ENCODE results near the gene DAP3.
"Not testable (repeated sequence)": the region's sequence is repeated elsewhere in the genome, so short reads cannot be mapped to it uniquely, and the experiment has no call there.

The DAP3 gene

GRCh38 chr1:155680531-155680930 lies 8.4 kb upstream of the DAP3 start:
- Histone ChIP-seq H3K4me3 (ENCODE audit: low read depth, low read length) (no peak overlapping the region), H3K9me3 (ENCODE audit: severe bottlenecking) (no peaks in the 10 kb centered on the region), H3K27me3 (ENCODE audit: insufficient read depth, low read depth, severe bottlenecking) (no peaks in the 10 kb centered on the region), H3K36me3 (peaks cover 82% of the 10 kb centered on the region), H3K27ac (no peak overlapping the region)
- TF ChIP-seq, protein P1, sequence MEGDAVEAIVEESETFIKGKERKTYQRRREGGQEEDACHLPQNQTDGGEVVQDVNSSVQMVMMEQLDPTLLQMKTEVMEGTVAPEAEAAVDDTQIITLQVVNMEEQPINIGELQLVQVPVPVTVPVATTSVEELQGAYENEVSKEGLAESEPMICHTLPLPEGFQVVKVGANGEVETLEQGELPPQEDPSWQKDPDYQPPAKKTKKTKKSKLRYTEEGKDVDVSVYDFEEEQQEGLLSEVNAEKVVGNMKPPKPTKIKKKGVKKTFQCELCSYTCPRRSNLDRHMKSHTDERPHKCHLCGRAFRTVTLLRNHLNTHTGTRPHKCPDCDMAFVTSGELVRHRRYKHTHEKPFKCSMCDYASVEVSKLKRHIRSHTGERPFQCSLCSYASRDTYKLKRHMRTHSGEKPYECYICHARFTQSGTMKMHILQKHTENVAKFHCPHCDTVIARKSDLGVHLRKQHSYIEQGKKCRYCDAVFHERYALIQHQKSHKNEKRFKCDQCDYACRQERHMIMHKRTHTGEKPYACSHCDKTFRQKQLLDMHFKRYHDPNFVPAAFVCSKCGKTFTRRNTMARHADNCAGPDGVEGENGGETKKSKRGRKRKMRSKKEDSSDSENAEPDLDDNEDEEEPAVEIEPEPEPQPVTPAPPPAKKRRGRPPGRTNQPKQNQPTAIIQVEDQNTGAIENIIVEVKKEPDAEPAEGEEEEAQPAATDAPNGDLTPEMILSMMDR (IDR thresholded peaks at IDR 0.05; ENCODE audit: low read depth, low read length): no peak
- DNase-seq: no peak

DNA sequence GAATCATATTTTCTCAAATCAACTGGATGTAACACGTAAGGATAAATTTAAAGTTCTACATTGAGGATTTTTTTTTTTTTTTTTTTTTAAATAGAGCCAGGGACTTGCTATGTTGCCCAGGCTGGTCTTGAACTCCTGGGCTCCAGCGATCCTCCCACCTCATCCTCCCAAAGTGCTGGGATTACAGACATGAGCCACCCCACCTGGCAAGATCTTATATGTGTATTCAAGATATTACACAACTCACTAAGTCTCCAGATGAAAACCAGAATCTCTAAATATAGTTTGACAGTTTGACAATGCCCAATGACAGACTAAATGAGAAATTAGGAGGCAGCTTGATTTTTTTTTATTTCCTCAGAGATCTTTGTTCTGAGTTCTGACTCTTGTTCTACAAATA lies 7.1 kb upstream of the DAP3 start:
- H3K36me3 ChIP-seq: peaks cover 77% of the 10 kb centered on the region
- TF ChIP-seq, protein P1 (IDR thresholded peaks at IDR 0.05; ENCODE audit: low read depth, low read length): no peak

GRCh38 chr1:155687705-155688323 lies 1.1 kb upstream of the DAP3 start:
- peak overlapping the region; percentile 72 for H3K4me3 ChIP-seq (ENCODE audit: low read depth, low read length)
- H3K36me3 ChIP-seq: peaks cover 53% of the 10 kb centered on the region
- DNase-seq: peak; percentile 60
- not testable (repeated sequence) for H3K27me3 ChIP-seq (ENCODE audit: insufficient read depth, low read depth, severe bottlenecking); H3K9me3 ChIP-seq (ENCODE audit: severe bottlenecking)
- H3K27ac ChIP-seq: peak overlapping the region; percentile 100

More for the DNA sequence above, 7.1 kb upstream of the DAP3 start:
- no peak overlapping the region for H3K27ac ChIP-seq
- H3K4me3 ChIP-seq (ENCODE audit: low read depth, low read length): no peak overlapping the region
- no peaks in the 10 kb centered on the region for H3K27me3 ChIP-seq (ENCODE audit: insufficient read depth, low read depth, severe bottlenecking)
- no peaks in the 10 kb centered on the region for H3K9me3 ChIP-seq (ENCODE audit: severe bottlenecking)
- no peak for DNase-seq

- Histone ChIP-seq H3K27ac (peak within 1 kb of the TSS; percentile 100), H3K27me3 (ENCODE audit: insufficient read depth, low read depth, severe bottlenecking) (no peaks in the 10 kb centered on the region)
- TF ChIP-seq, protein P1 (IDR thresholded peaks at IDR 0.05; ENCODE audit: low read depth, low read length): no peak
Measured at GRCh38 chr1:155688324-155689080, 389 bp upstream of the DAP3 start, which contains the start of gene YY1AP1. TSS of gene YY1AP1 (minus strand) at chr1:155688774. CDS start at chr1:155680436, 8,338 bp downstream.

GRCh38 chr1:155691992-155692528 lies 3.2 kb downstream of the DAP3 start:
- no peaks in the 10 kb centered on the region for H3K27me3 ChIP-seq (ENCODE audit: insufficient read depth, low read depth, severe bottlenecking)
- peaks cover 44% of the 10 kb centered on the region for H3K36me3 ChIP-seq
- H3K4me3 ChIP-seq (ENCODE audit: low read depth, low read length): peak overlapping the region; percentile 28
- TF ChIP-seq, protein P1 (IDR thresholded peaks at IDR 0.05; ENCODE audit: low read depth, low read length): no peak
- H3K27ac ChIP-seq: peak overlapping the region; percentile 100
- peak; percentile 73 for DNase-seq
- peaks cover 6% of the 10 kb centered on the region for H3K9me3 ChIP-seq (ENCODE audit: severe bottlenecking)

More at GRCh38 chr1:155688324-155689080, 389 bp upstream of the DAP3 start, which contains the start of gene YY1AP1:
- Histone ChIP-seq H3K36me3 (peaks cover 50% of the 10 kb centered on the region), H3K9me3 (ENCODE audit: severe bottlenecking) (no peaks in the 10 kb centered on the region), H3K4me3 (ENCODE audit: low read depth, low read length) (peak within 1 kb of the TSS; percentile 72)
- DNase-seq: peak; percentile 98

DNA sequence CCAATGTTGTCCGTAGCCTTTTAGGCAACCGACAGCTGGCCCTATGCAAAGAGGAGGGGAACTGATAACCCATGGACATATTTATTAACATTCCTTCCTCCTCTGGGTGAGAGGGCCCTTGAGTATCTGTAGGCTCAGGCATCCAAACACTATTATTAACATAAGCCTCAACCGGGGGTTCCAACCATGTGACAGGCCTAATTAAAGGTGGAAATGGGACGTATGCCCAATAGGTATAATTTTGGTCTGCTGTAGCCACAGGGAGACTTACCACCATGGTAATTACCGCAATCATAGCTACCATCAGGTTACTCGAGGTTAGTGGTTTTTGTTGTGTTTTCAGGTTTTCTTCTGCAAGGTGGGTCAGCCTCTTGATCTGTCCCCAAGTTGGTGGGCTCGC lies 5.3 kb downstream of the DAP3 start:
- H3K36me3 ChIP-seq: peaks cover 41% of the 10 kb centered on the region
- no peak for DNase-seq
- no peaks in the 10 kb centered on the region for H3K27me3 ChIP-seq (ENCODE audit: insufficient read depth, low read depth, severe bottlenecking)
- TF ChIP-seq, protein P1 (IDR thresholded peaks at IDR 0.05; ENCODE audit: low read depth, low read length): no peak
- H3K4me3 ChIP-seq (ENCODE audit: low read depth, low read length): no peak overlapping the region
- no peak overlapping the region for H3K27ac ChIP-seq
- H3K9me3 ChIP-seq (ENCODE audit: severe bottlenecking): peaks cover 11% of the 10 kb centered on the region

All from WERI-Rb-1 (cell line).